Astrocyte (in vitro differentiated cells and primary cell): ENCODE results near the gene ANO2.

Experiments
- EZH2 ChIP-seq: IDR thresholded peaks from 2 replicates; pipeline ENCODE4 v1.6.1; 2012; ENCODE audit warnings: mild to moderate bottlenecking, low read length, inconsistent platforms; ENCODE audit not compliant: insufficient read depth
- TF ChIP-seq, protein P1 (sequence below): IDR thresholded peaks from 2 replicates; pipeline ENCODE4 v1.5.1; 2011; ENCODE audit warnings: low read depth, mild to moderate bottlenecking, inconsistent platforms, low read length, moderate library complexity; ENCODE audit not compliant: insufficient read depth

DNA sequence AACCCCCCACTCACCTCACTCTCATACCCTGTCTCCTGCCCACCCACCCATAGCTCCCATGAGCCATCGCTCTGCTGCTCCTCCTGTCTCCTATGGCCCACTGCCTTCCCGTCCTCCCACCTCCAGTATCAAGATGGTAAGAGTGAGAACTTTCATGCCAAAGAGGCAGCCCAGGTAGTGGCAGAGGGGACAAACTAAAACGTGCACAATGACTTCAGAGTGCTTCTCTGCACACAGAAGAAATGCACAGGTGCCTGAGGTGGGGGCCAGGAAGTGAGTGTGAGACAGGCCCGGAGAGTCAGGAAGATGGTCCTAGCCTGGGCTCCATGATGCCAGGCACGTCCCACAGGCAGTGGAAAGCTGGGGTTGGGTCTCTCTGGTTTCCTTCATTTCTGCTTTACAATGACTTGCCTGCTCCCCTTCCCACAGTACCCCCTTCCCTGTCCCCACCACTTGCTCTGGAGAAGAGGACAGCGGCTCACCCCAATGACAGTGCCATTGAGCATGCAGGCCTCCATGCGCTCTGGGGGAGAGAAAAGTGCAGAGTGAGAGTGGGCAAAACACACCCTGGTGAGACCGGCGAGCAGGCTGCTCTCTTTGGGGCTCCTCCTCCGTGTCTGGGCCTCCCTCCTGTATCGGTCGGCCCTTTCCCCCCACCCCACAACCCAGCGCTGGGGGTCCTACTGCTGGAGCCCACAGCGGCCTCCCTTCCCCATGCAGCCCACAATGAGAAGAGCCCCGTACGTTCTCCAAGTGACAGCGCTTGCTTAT is 22.8 kb upstream of the ANO2 start:
- TF ChIP-seq EZH2, result no peak
- TF ChIP-seq, protein P1, sequence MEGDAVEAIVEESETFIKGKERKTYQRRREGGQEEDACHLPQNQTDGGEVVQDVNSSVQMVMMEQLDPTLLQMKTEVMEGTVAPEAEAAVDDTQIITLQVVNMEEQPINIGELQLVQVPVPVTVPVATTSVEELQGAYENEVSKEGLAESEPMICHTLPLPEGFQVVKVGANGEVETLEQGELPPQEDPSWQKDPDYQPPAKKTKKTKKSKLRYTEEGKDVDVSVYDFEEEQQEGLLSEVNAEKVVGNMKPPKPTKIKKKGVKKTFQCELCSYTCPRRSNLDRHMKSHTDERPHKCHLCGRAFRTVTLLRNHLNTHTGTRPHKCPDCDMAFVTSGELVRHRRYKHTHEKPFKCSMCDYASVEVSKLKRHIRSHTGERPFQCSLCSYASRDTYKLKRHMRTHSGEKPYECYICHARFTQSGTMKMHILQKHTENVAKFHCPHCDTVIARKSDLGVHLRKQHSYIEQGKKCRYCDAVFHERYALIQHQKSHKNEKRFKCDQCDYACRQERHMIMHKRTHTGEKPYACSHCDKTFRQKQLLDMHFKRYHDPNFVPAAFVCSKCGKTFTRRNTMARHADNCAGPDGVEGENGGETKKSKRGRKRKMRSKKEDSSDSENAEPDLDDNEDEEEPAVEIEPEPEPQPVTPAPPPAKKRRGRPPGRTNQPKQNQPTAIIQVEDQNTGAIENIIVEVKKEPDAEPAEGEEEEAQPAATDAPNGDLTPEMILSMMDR, result no peak
